NOMO-1 treated with DMSO at 0.1 percent for 48 hours (cell line): ENCODE data around the gene MRPL55.

Source experiments
- DNase-seq: peaks from one replicate; lab custom pipeline; 2025; ENCODE audit not compliant: unreplicated experiment; lab: John Stamatoyannopoulos, UW

The MRPL55 gene

GRCh38 chr1:228148196-228148861 lies 39.2 kb upstream of the MRPL55 start:
- no peak for DNase-seq

GRCh38 chr1:228147768-228148167 lies 38.7 kb upstream of the MRPL55 start:
- DNase-seq = no peak

GRCh38 chr1:228147151-228147693 lies 38.1 kb upstream of the MRPL55 start:
- no peak for DNase-seq

- no peak for DNase-seq
Observed at GRCh38 chr1:228146417-228147150, 37.5 kb upstream of the MRPL55 start.

GRCh38 chr1:228145463-228146416 lies 36.6 kb upstream of the MRPL55 start:
- no peak for DNase-seq

- no peak for DNase-seq
Observed at GRCh38 chr1:228144993-228145343, 35.9 kb upstream of the MRPL55 start.

GRCh38 chr1:228144193-228144992 lies 35.3 kb upstream of the MRPL55 start:
- no peak for DNase-seq

GRCh38 chr1:228143480-228144192 lies 34.5 kb upstream of the MRPL55 start:
- no peak for DNase-seq

GRCh38 chr1:228142701-228143136 lies 33.6 kb upstream of the MRPL55 start:
- no peak for DNase-seq

- no peak for DNase-seq
Observed at GRCh38 chr1:228142155-228142691, 33.1 kb upstream of the MRPL55 start.

GRCh38 chr1:228141226-228142044 lies 32.3 kb upstream of the MRPL55 start:
- DNase-seq = no peak

GRCh38 chr1:228140724-228141225 lies 31.7 kb upstream of the MRPL55 start:
- DNase-seq = no peak

- peak; percentile 100 for DNase-seq
Observed at GRCh38 chr1:228139931-228140723, 31.0 kb upstream of the MRPL55 start, which contains the start of gene GUK1. Gene GUK1 (plus strand): TSS chr1:228140279. CDS start chr1:228140303, 24 bp downstream.

- DNase-seq = no peak
Observed at GRCh38 chr1:228139406-228139930, 30.4 kb upstream of the MRPL55 start.

GRCh38 chr1:228136901-228137300 lies 27.8 kb upstream of the MRPL55 start:
- no peak for DNase-seq

GRCh38 chr1:228134591-228134990 lies 25.5 kb upstream of the MRPL55 start:
- DNase-seq = no peak

GRCh38 chr1:228131766-228132165 lies 22.7 kb upstream of the MRPL55 start:
- no peak for DNase-seq
